Body of pancreas (tissue), 4 donors: Measurements from ENCODE around the gene STIM1.

Experiments used
- POLR2A ChIP-seq, 3 donors: fragments of 450-650 bp; IDR thresholded peaks; one replicate each; pipeline ENCODE4 v1.6.1; 2016; ENCODE audit warnings: antibody characterized with exemption in 3 of 3, mild to moderate bottlenecking in 2 of 3
- TF ChIP-seq, protein P1 (sequence below), 7 experiments: fragments of 450-650 bp in 4 of 7; fragments of 200-600 bp in 3 of 7; sonication (generic) in 3 of 7; IDR thresholded peaks; one replicate each; pipeline ENCODE4 v1.5.1; 2016 to 2019; ENCODE audit warnings: antibody characterized with exemption in 7 of 7

- TF ChIP-seq POLR2A (IDR thresholded peaks at IDR 0.05): no peak
- TF ChIP-seq, protein P1, sequence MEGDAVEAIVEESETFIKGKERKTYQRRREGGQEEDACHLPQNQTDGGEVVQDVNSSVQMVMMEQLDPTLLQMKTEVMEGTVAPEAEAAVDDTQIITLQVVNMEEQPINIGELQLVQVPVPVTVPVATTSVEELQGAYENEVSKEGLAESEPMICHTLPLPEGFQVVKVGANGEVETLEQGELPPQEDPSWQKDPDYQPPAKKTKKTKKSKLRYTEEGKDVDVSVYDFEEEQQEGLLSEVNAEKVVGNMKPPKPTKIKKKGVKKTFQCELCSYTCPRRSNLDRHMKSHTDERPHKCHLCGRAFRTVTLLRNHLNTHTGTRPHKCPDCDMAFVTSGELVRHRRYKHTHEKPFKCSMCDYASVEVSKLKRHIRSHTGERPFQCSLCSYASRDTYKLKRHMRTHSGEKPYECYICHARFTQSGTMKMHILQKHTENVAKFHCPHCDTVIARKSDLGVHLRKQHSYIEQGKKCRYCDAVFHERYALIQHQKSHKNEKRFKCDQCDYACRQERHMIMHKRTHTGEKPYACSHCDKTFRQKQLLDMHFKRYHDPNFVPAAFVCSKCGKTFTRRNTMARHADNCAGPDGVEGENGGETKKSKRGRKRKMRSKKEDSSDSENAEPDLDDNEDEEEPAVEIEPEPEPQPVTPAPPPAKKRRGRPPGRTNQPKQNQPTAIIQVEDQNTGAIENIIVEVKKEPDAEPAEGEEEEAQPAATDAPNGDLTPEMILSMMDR (IDR thresholded peaks at IDR 0.05): no peak
Observed at GRCh38 chr11:3964056-3964455, 108.6 kb downstream of the STIM1 start.
